RWPE2 (cell line): ENCODE measurements around the gene GLRX3.

Experiments used
- ATAC-seq: fragments of 200-7000 bp; cut with Tn5 transposase; 3 replicates; pipeline ENCODE4 v1.9.1; 2021; ENCODE audit warnings: low read depth
- DNase-seq: peaks from one replicate; pipeline ENCODE4 v3.0.0-alpha.2; 2020; ENCODE audit warnings: low spot score
- H3K27ac ChIP-seq: fragments of 450-650 bp; 2 replicates; pipeline ENCODE4 v1.5.1; 2017; ENCODE audit warnings: mild to moderate bottlenecking; ENCODE audit not compliant: poor library complexity, severe bottlenecking
- H3K27me3 ChIP-seq: fragments of 250-450 bp; sonication (Bioruptor Pico); 2 replicates; pipeline ENCODE4 v1.5.1; 2021; ENCODE audit warnings: mild to moderate bottlenecking, moderate library complexity; ENCODE audit not compliant: insufficient read depth, poor library complexity, severe bottlenecking
- H3K36me3 ChIP-seq: fragments of 250-450 bp; sonication (Bioruptor Pico); 2 replicates; pipeline ENCODE4 v1.5.1; 2020; ENCODE audit warnings: low read depth, mild to moderate bottlenecking, moderate library complexity
- H3K4me1 ChIP-seq: fragments of 250-450 bp; sonication (Bioruptor Pico); 2 replicates; pipeline ENCODE4 v1.5.1; 2021; ENCODE audit warnings: mild to moderate bottlenecking, moderate library complexity; ENCODE audit not compliant: insufficient read depth, poor library complexity, severe bottlenecking
- H3K4me3 ChIP-seq: fragments of 250-450 bp; sonication (Bioruptor Pico); 2 replicates; pipeline ENCODE4 v1.5.1; 2021; ENCODE audit warnings: mild to moderate bottlenecking, moderate library complexity; ENCODE audit not compliant: severe bottlenecking
- H3K9me3 ChIP-seq: fragments of 250-450 bp; sonication (Bioruptor Pico); 2 replicates; pipeline ENCODE4 v1.5.1; 2021; ENCODE audit warnings: mild to moderate bottlenecking, moderate library complexity; ENCODE audit not compliant: severe bottlenecking
- CTCF ChIP-seq: fragments of 450-650 bp; IDR thresholded peaks from one replicate; pipeline ENCODE4 v1.5.1; 2017; ENCODE audit warnings: mild to moderate bottlenecking, moderate library complexity; ENCODE audit not compliant: poor library complexity, severe bottlenecking

The GLRX3 gene

GRCh38 chr10:130194194-130194990 lies 58.2 kb downstream of the GLRX3 start:
- no peak overlapping the region for H3K4me3 ChIP-seq
- H3K36me3 ChIP-seq: no peaks in the 10 kb centered on the region
- no peak for TF ChIP-seq CTCF
- no peaks in the 10 kb centered on the region for H3K4me1 ChIP-seq
- H3K27me3 ChIP-seq: no peaks in the 10 kb centered on the region
- no peak overlapping the region for H3K27ac ChIP-seq
- ATAC-seq (no peak), DNase-seq (no peak)
- no peaks in the 10 kb centered on the region for H3K9me3 ChIP-seq

GRCh38 chr10:130194991-130195645 lies 58.9 kb downstream of the GLRX3 start:
- H3K4me1 ChIP-seq: no peaks in the 10 kb centered on the region
- no peaks in the 10 kb centered on the region for H3K36me3 ChIP-seq
- no peaks in the 10 kb centered on the region for H3K9me3 ChIP-seq
- no peak for TF ChIP-seq CTCF
- ATAC-seq: no peak
- H3K27ac ChIP-seq: no peak overlapping the region
- H3K27me3 ChIP-seq: no peaks in the 10 kb centered on the region
- H3K4me3 ChIP-seq: no peak overlapping the region
- no peak for DNase-seq

GRCh38 chr10:130195746-130196294 lies 59.6 kb downstream of the GLRX3 start:
- H3K4me1 ChIP-seq: no peaks in the 10 kb centered on the region
- DNase-seq: no peak
- no peaks in the 10 kb centered on the region for H3K36me3 ChIP-seq
- no peaks in the 10 kb centered on the region for H3K9me3 ChIP-seq
- no peaks in the 10 kb centered on the region for H3K27me3 ChIP-seq
- H3K27ac ChIP-seq: no peak overlapping the region
- no peak for ATAC-seq
- no peak for TF ChIP-seq CTCF
- no peak overlapping the region for H3K4me3 ChIP-seq

GRCh38 chr10:130196511-130197487 lies 60.6 kb downstream of the GLRX3 start:
- no peak for DNase-seq
- Histone ChIP-seq H3K36me3 (no peaks in the 10 kb centered on the region), H3K4me3 (no peak overlapping the region), H3K4me1 (no peaks in the 10 kb centered on the region), H3K9me3 (no peaks in the 10 kb centered on the region), H3K27ac (no peak overlapping the region), H3K27me3 (no peaks in the 10 kb centered on the region)
- TF ChIP-seq CTCF: no peak
- ATAC-seq: no peak
